Cortex of kidney (tissue), 1 donor: ENCODE data around the gene TJP1.
"Not testable (repeated sequence)": the region's sequence is repeated elsewhere in the genome, so short reads cannot be mapped to it uniquely, and the experiment has no call there.

ENCODE experiments used
- DNase-seq: peaks from one replicate; lab custom pipeline; 2025; lab: John Stamatoyannopoulos, UW

TJP1 gene

GRCh38 chr15:29838352-29839010, 16.2 kb upstream of the TJP1 start:
- DNase-seq: no peak

GRCh38 chr15:29835301-29835700, 13.0 kb upstream of the TJP1 start:
- DNase-seq: no peak

- DNase-seq: no peak
Observed at GRCh38 chr15:29832709-29833108, 10.4 kb upstream of the TJP1 start.

GRCh38 chr15:29826908-29827820, 4.9 kb upstream of the TJP1 start:
- no peak for DNase-seq

- no peak for DNase-seq
Observed at GRCh38 chr15:29825227-29825626, 3.0 kb upstream of the TJP1 start.

GRCh38 chr15:29822684-29823459, 604 bp upstream of the TJP1 start:
- DNase-seq: no peak

- DNase-seq: no peak
Observed at GRCh38 chr15:29821416-29822099, 710 bp downstream of the TJP1 start.

GRCh38 chr15:29820394-29821154, 1.7 kb downstream of the TJP1 start:
- DNase-seq: no peak

- DNase-seq: no peak
Observed at GRCh38 chr15:29819979-29820378, 2.3 kb downstream of the TJP1 start.

- DNase-seq: no peak
Observed at GRCh38 chr15:29818141-29818540, 4.1 kb downstream of the TJP1 start.

- DNase-seq: not testable (repeated sequence)
Observed at GRCh38 chr15:29817455-29817854, 4.8 kb downstream of the TJP1 start.

GRCh38 chr15:29815000-29815710, 7.1 kb downstream of the TJP1 start:
- no peak for DNase-seq

GRCh38 chr15:29813009-29813408, 9.3 kb downstream of the TJP1 start:
- no peak for DNase-seq

GRCh38 chr15:29812384-29812694, 9.9 kb downstream of the TJP1 start:
- no peak for DNase-seq

- no peak for DNase-seq
Observed at GRCh38 chr15:29811691-29812383, 10.4 kb downstream of the TJP1 start.

GRCh38 chr15:29805708-29806104, 16.6 kb downstream of the TJP1 start:
- DNase-seq: no peak

GRCh38 chr15:29805043-29805707, 17.1 kb downstream of the TJP1 start:
- no peak for DNase-seq

GRCh38 chr15:29802411-29802810, 19.9 kb downstream of the TJP1 start:
- DNase-seq: no peak
